GM19397 (cell line): Measurements from ENCODE around the gene OR4E2.
"Not testable (repeated sequence)": the region's sequence is repeated elsewhere in the genome, so short reads cannot be mapped to it uniquely, and the experiment has no call there.

Experiments used
- ATAC-seq: cut with Tn5 transposase; IDR thresholded peaks from one replicate; pipeline ENCODE4 v1.9.1; 2021; ENCODE audit warnings: mild to moderate bottlenecking, moderate library complexity; ENCODE audit not compliant: unreplicated experiment

OR4E2 gene, protein sequence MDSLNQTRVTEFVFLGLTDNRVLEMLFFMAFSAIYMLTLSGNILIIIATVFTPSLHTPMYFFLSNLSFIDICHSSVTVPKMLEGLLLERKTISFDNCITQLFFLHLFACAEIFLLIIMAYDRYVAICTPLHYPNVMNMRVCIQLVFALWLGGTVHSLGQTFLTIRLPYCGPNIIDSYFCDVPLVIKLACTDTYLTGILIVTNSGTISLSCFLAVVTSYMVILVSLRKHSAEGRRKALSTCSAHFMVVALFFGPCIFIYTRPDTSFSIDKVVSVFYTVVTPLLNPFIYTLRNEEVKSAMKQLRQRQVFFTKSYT

DNA sequence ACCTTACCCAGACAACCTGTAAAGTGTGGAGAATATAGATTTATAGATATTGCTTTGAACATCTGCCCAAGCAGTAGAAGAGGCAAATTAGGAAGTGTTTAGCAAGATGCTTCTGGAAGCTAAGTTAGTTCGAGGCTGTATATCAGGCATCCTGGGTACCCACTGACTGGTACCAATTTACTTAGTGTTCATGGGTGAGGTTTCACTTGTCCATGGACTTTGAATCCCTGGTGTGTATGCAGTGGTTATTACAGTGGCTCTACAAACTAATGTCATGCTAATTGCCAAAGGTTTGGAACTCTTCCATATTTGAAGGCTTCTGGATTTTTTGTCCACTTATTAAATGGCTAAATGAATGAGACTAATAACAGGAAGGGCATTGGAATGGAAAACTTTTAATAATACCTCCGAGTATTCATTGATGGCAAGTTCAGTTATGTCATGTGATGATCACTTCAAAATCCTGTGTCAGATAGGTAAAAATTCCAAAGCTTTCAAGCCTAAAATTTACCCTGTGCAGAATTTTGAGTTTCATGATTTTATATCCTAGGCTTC is at the start of gene OR4E2:
Gene OR4E2 (plus strand): TSS at position 505 of the 555 bp plus-strand sequence. CDS start 11,248 bp downstream, outside the sequence.
- ATAC-seq: no peak

DNA sequence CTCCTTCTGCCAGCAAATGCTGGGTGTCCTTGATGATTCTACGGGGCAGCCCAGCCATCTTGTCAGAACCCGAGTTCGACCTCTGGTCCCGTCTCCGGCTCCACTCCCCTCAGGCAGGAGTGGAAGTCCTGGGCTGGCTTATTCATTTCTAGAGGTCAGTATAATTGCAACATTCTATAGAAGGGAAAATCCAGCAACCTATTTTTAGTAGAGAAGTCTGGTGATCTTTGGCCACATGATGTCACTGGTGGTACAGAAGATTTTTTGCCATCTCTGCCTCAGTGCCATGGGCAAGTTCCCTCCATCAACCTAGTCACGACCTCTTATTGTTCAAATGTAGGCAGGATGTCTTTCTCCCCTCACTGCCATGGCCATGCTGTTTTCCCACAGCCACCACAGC is 41.3 kb upstream of the OR4E2 start:
- no peak for ATAC-seq

- no peak for ATAC-seq
Observed at GRCh38 chr14:21614240-21614639, 39.4 kb upstream of the OR4E2 start.

- no peak for ATAC-seq
Observed at GRCh38 chr14:21617614-21618013, 36.0 kb upstream of the OR4E2 start.

DNA sequence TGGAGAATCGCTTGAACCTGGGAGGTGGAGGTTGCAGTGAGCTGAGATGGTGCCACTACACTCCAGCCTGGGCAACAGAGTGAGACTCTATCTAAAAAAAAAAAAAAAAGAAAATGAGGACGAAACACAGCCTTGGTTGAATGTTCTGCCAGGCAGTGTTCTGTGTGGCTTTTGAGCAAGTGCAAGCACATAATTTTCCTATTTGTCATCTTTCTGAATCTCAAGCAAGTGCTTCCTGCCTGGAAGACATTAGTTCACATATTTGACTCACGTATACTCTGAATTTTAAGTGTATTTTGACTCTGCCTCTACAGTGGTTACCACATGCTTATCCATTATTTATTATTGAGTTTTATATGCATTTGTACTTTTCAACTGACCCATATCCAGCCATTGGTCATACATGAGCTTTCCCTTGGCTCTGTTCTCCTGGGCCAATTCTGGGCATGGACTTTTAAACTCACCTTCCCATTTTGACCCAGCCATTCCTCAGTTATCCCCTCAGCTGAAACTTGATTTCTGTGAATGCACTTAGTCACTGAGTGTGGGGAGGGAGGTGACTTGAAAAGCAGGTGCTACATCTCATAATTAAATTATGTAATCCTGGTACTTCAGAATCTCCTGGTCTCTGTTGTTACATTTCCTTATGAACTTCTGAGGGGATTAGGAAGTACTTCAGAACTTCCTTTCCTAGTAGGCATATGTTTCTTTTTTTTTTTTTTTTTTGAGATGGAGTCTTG is 27.0 kb upstream of the OR4E2 start:
- no peak for ATAC-seq

GRCh38 chr14:21630503-21630902 is 23.1 kb upstream of the OR4E2 start:
- not testable (repeated sequence) for ATAC-seq

- ATAC-seq: no peak
Observed at GRCh38 chr14:21631084-21631483, 22.6 kb upstream of the OR4E2 start.

- ATAC-seq: no peak
Observed at GRCh38 chr14:21634840-21635239, 18.8 kb upstream of the OR4E2 start, which contains the start of gene OR10G2. Gene OR10G2 (minus strand): TSS chr14:21634940. CDS start chr14:21634842, 98 bp downstream.

DNA sequence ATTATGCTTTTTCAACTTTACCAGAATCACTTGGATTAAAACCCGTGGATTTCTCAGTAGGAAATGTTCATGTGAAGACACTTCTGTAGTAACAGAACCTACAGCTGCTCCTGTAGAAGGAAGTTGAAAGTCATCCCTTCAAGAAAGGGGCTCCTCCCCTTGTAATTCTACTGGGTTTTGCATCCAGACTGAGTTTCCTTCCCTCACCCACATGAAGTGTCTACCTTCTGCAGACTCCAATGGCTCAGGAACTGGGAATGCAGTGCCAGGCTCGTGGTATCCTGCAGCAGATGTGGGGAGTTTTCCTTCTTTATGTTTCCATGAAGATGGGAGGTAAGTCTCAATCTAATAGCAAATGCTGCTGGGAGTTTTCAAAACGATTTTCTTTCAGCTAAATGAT is 11.0 kb upstream of the OR4E2 start:
- no peak for ATAC-seq

DNA sequence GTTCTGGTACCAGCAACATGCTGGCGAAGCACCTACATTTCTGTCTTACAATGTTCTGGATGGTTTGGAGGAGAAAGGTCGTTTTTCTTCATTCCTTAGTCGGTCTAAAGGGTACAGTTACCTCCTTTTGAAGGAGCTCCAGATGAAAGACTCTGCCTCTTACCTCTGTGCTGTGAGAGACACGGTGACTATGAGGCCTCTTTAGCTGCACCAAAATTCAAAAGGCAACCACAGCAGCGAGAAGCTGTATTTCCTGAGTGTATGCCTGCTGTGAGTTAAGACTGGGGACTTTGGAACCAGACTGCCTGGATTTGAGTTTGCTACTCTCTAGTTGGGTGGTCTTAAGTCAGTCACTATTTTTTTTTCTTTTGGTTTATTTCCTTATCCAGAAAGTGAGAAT is 10.2 kb upstream of the OR4E2 start:
- ATAC-seq: no peak

- ATAC-seq: no peak
Observed at GRCh38 chr14:21647380-21647779, 6.3 kb upstream of the OR4E2 start.

- ATAC-seq: no peak
Observed at GRCh38 chr14:21652209-21652808, 1.3 kb upstream of the OR4E2 start.

DNA sequence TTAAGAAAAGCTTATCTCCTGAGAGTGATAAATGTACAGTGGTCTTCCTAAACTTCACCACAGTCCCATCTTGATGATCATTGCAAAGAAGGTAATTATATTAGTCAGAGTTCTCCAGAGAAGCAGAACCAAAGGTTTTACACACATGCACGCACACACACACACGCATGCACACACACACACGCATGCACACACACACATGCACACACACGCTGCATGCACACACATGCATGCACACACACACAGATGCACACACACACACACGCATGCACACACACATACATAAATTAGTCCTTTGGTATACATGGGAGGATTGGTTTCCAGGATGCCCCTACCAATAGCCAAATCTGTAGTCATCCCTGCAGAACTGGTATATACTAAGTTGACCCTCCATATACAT is 580 bp downstream of the OR4E2 start:
- no peak for ATAC-seq

- no peak for ATAC-seq
Observed at GRCh38 chr14:21656980-21657379, 3.3 kb downstream of the OR4E2 start.

DNA sequence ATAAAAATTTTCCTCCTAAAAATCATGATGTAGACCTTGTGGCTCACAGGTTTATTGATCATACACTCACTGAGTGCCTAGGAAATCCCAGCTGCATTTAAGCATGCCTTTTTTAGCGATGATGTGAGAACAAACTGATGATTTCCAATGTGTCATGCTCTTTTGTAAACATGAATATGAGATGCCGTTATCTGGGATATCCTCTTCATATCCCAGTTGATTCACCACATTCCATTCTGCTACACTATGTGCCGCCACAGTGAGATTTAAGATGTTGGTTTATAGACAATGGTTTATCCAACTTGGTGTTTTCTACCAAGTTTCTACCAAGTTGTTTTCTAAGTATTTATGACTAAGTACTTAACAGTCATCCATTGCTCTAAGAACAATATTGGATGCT is 14.7 kb downstream of the OR4E2 start:
- ATAC-seq: no peak

GRCh38 chr14:21669284-21669683 is 15.6 kb downstream of the OR4E2 start:
- ATAC-seq: no peak

DNA sequence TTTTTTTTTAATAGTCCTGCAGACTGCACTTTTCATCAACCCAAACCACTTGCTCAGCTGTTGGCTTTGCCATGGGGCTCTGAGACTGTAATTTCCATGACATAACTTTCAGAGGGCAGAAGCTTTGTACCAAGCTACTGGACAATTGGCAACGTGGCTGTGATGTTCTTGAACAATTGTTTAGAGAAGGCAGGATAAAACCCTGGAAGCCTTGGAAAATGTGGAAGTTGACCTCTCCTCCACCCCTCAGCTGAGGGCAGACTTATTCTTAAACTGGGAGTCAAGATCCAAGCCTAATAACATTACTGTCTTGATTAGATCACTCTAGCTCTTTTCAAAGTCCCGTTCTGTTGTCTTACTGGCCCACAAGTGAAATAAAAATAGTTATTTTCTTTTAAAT is 17.7 kb downstream of the OR4E2 start:
- no peak for ATAC-seq

DNA sequence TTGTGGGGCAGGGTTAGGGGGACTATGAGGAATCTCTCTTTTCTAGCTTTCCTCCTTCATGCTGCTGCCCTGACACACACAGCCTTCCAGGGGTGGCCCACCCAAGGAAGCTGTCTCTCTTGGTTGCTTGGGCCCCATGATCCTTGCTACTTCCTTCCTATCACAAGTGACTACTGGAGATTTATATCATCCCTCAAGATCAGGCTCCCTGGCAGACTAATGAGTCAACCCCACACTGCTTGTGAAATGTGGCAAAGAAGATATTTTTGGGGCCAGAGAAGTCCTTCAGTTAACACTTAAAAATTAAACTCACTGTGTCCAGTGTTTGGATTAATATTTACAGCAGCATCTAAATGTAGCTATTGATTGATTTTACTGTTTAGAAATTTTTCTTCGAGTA is 18.5 kb downstream of the OR4E2 start:
- ATAC-seq: no peak

GRCh38 chr14:21673718-21674117 is 20.1 kb downstream of the OR4E2 start, which contains the start of gene OR4E1:
Gene OR4E1 (minus strand): TSS chr14:21673818. CDS start chr14:21670935, 2,883 bp downstream.
- no peak for ATAC-seq

GRCh38 chr14:21675566-21675965 is 21.9 kb downstream of the OR4E2 start:
- ATAC-seq: no peak

DNA sequence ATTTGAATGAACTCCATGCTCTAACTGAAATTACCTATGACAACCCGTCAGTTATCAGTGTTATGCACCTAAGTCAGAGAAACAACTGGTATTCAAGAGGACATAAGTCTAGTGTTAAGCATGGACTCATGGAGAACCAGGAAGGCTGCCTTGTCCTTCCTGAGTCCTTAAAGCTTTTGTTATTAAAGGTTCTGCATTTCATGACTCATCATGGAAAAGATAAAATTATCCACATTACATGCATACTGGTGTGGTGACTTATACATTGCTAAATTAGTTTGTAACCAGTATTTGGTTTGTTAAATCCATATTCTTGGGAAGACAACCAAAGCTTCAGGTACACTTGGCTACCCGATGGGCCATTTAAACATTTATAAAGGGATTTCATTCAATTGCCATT is 26.4 kb downstream of the OR4E2 start:
- no peak for ATAC-seq
